SU-DHL-6 (cell line): ENCODE data around the gene RBCK1.

Source experiments
- EZH2phosphoT487 ChIP-seq: fragments of 200-600 bp; sonication (generic), shearing (Covaris generic); conservative IDR thresholded peaks from 2 replicates; pipeline ENCODE4 v1.6.1; 2018; ENCODE audit warnings: mild to moderate bottlenecking, antibody characterized with exemption, low read length, moderate library complexity, mixed read lengths
- TF ChIP-seq, protein P1 (sequence below): fragments of 200-600 bp; sonication (generic); IDR thresholded peaks from one replicate; pipeline ENCODE4 v1.5.1; 2017; ENCODE audit warnings: antibody characterized with exemption, mild to moderate bottlenecking, low read length, moderate library complexity; ENCODE audit not compliant: insufficient read depth, poor library complexity, severe bottlenecking

DNA sequence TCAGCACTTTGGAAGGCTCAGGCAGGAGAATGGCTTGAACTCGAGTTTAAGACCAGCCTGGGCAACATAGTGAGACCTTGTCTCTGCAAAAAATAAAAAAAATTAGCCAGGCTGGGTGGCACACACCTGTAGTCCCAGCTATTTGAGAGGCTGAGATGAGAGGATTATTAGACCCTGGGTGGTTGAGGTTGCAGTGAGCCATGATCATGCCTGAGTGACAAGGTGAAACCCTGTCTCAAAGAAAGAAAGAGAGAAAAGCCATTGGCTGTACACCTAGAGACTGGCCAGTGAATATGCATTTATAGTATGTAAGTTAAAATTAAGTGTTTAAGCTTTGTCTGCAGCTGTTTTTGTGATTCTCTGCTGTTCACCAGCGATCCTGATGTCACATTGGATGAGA is 6.1 kb downstream of the RBCK1 start:
- TF ChIP-seq, protein P1, sequence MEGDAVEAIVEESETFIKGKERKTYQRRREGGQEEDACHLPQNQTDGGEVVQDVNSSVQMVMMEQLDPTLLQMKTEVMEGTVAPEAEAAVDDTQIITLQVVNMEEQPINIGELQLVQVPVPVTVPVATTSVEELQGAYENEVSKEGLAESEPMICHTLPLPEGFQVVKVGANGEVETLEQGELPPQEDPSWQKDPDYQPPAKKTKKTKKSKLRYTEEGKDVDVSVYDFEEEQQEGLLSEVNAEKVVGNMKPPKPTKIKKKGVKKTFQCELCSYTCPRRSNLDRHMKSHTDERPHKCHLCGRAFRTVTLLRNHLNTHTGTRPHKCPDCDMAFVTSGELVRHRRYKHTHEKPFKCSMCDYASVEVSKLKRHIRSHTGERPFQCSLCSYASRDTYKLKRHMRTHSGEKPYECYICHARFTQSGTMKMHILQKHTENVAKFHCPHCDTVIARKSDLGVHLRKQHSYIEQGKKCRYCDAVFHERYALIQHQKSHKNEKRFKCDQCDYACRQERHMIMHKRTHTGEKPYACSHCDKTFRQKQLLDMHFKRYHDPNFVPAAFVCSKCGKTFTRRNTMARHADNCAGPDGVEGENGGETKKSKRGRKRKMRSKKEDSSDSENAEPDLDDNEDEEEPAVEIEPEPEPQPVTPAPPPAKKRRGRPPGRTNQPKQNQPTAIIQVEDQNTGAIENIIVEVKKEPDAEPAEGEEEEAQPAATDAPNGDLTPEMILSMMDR = no peak
- TF ChIP-seq EZH2phosphoT487 = no peak
